G401.6 (cell line): ENCODE measurements around the gene DDX6.
A peak's percentile ranks its signal among the peaks of the same experiment; 100 is the strongest.
"Not testable (repeated sequence)": the region's sequence is repeated elsewhere in the genome, so short reads cannot be mapped to it uniquely, and the experiment has no call there.

Experiments used
- FAIRE-seq: peaks from 2 replicates; lab custom pipeline; 2012; peaks lifted over from hg19 to GRCh38; lab: Jason Lieb, UNC

DDX6 gene

DNA sequence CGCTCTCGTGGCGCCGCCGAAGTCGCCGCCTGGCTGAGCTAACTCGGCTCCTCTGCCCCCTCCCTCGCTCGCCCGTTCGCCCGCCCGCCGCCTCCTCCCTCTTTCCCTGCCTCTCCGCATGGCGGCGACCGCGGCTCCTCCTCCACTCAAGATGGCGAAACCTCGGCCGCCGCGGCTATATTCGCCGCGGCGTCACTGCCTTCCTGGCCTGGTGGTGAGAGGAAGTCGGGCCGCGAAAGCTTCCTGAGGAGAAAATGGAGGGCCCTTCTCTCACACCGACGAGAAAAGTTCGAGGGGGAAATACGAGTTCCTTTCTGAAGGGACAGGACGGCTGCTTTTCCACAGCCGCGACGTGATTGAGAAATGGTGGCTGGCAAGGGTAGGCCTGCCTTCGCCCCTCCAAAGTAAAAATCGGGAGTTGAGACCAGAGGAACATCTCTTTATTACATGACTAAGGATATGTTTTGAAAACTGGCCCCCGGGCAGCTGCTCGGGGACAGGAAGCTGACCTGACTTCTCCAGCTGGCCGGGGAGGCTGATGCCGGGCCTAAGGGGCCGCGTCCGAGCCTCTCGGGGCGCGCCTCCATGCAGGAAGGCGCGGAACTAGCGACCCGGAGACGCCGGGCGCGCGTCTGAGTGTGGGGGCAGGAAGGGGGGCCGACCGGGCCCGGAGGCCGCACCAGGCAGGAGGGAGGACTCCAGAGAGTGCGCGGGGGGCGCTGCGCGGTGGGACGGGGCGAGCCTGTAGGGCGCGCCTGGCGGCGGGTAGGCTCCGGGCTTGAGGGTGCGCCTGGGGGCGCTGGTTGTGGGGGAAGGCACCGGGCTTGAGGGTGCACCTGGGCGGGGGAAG, at the start of gene DDX6:
TSS of gene DDX6 (minus strand) at position 54 of the 850 bp plus-strand sequence. CDS start 4,913 bp downstream, outside the sequence.
- no peak for FAIRE-seq

DNA sequence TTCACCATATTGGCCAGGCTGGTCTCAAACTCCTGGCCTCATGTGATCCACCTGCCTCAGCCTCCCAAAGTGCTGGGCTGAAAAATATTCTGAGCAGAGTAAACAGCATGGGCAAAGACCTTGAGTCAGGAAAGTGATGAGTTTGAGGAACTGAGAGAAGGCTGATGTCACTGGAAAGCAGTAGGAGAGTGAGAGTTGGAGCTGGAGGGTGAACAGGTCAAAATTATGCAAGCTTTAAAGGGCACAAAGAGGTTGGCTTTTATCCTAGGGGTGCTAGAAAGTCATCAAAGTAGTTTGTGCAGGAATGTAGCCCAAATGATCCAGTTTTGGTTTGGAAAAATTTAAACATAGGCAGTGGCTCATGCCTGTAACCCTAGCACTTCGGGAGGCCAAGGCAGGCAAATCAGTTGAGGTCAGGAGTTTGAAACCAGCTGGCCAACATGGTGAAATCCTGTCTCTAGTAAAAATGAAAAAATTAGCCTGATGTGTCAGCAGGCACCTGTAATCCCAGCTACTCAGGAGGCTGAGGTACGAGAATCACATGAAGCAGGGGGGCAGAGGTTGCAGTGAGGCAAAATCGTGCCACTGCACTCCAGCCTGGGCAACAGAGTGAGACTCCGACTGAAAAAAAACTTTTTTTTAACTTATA, 48.1 kb upstream of the DDX6 start:
- FAIRE-seq, result no peak

GRCh38 chr11:118837868-118838267, 46.9 kb upstream of the DDX6 start:
- FAIRE-seq, result no peak

GRCh38 chr11:118834427-118835028, 43.6 kb upstream of the DDX6 start:
- FAIRE-seq, result no peak

GRCh38 chr11:118827118-118827517, 36.2 kb upstream of the DDX6 start:
- FAIRE-seq, result no peak

DNA sequence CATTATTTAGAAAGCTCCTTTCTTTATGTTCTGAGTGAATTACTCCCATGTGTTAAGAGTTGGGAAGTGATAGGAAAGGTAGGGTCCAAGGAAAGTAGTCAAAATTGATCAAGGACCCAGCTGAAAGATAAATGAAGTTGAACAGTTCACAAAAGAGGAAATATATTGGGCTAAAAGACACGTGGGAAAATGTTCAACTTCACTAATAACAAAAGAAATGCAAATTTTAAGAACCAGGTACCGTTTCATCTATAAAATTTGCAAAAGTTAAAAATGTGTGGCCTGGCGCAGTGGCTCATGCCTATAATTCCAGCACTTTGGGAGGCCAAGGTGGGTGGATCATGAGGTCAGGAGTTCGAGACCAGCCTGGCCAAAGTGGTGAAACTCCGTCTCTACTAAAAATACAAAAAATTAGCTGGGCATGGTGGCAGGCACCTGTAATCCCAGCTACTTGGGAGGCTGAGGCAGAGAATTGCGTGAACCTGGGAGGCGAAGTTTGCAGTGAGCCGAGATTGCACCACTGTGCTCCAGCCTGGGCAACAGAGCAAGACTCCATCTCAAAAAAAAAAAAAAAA, 32.1 kb upstream of the DDX6 start:
- not testable (repeated sequence) for FAIRE-seq

- no peak for FAIRE-seq
Observed at GRCh38 chr11:118820412-118821357, 29.7 kb upstream of the DDX6 start.

GRCh38 chr11:118820025-118820379, 29.0 kb upstream of the DDX6 start:
- not testable (repeated sequence) for FAIRE-seq

DNA sequence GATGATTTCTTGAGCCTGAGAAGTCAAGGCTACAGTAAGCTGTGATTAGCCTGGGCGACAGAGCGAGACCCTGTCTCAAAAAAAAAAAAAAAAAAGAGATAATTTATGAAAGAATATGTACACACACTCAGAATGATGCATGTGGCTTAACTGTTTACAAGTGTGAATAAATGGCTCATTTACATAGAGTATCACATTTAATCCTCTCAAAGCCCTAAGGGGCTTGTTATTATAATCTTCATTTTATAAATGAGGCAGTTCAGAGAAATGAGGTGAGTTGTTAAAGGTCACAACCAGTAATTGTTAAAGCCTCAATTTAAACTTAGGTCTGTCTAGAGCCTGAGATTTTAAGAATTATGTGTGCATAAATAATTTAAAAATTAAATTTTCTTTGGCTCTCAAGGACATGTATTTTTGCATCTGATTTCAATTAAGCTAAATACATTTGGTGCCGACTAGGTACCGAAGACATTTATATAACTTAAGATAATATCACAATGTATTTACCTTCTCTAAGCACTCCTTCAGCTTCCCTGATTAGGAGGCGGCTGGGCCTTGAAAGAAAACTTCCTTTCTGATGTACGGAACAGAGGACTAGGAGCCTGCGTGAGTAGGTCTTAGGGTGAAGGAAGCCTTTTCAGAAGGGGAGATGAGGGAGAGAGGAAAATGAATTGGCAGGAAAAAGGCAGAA, 28.5 kb upstream of the DDX6 start:
- no peak for FAIRE-seq

DNA sequence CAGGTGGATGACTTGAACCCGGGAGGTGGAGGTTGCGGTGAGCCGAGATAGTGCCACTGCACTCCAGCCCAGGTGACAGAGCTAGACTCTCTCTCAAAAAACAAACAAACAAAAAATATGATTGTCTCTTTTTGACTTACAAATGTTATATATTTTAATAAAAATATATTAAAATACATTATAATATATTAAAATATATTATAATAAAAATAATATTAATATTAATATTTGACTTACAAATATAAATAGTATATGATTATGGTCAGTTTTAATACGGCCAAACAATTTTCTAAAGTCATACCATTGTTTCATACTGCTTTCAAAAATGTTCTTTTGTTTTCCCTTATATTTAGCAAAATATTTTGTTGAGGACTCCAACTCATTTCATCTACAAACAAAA, 27.2 kb upstream of the DDX6 start:
- FAIRE-seq, result peak; percentile 91

DNA sequence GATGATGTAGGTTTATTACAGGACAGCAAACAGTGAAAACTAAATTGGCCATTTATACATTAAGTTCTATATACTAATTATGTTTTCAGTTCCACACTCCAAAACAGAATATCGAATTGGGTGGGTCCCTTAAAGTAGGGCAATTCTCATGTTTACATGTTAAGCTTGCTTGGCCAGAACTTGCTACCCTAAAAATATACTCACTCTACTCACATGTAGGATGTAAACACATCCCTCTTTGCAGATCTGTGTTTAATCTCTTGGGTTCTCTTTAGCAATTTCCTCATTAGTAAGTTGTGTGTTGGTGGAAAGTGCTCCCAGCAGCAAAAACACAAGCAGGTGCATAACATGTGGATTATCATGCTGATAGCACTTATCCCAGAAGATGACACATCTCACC, 22.6 kb upstream of the DDX6 start:
- FAIRE-seq, result no peak

- FAIRE-seq, result no peak
Observed at GRCh38 chr11:118812485-118812884, 21.5 kb upstream of the DDX6 start.

- FAIRE-seq, result no peak
Observed at GRCh38 chr11:118807800-118808778, 17.1 kb upstream of the DDX6 start.

DNA sequence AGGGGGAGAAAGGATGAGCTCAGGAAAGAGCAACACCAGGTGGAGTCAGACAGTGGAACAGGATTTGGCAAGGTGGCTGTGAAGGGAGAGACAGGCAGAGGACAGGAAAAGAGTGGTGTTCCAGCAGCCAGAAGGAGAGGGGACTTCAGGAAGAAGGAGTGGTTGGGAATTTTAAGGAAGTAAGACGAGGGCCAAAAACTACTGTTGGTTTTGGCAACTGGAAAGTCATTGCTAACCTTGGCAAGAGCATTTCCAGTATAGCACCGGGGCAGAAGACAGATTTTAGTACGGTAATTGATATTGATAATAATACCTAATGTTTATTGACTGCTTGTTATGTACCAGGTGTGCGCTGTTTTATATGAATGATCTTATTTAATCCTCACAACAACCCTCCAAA, 15.4 kb upstream of the DDX6 start:
- FAIRE-seq, result no peak

GRCh38 chr11:118804094-118804493, 13.1 kb upstream of the DDX6 start:
- no peak for FAIRE-seq

- FAIRE-seq, result no peak
Observed at GRCh38 chr11:118799372-118799771, 8.4 kb upstream of the DDX6 start.

- FAIRE-seq, result no peak
Observed at GRCh38 chr11:118797510-118797909, 6.5 kb upstream of the DDX6 start.

- FAIRE-seq, result peak; percentile 99
Observed at GRCh38 chr11:118792570-118793124, 1.7 kb upstream of the DDX6 start.

GRCh38 chr11:118791961-118792569, 1.1 kb upstream of the DDX6 start:
- no peak for FAIRE-seq
